Smooth muscle cell (in vitro differentiated cells): ENCODE results near the gene DUSP9. TPM values are rescaled to one million over a fixed set of nuclear protein-coding genes. Genes with fewer than 3 reads are reported as not detected.

Source experiments
- DNase-seq: peaks from one replicate; lab custom pipeline; 2025; ENCODE audit not compliant: unreplicated experiment; lab: John Stamatoyannopoulos, UW
- H2AFZ ChIP-seq: fragments of 200-600 bp; sonication (generic); 2 replicates; pipeline ENCODE4 v1.6.0; 2016; ENCODE audit warnings: antibody characterized with exemption, low read depth, mild to moderate bottlenecking
- H3F3A ChIP-seq: fragments of 200-600 bp; sonication (generic); 2 replicates; pipeline ENCODE4 v1.6.0; 2017; ENCODE audit warnings: antibody characterized with exemption, low read depth
- H3K27ac ChIP-seq: fragments of 200-600 bp; sonication (generic); 2 replicates; pipeline ENCODE4 v1.5.1; 2016; ENCODE audit warnings: low read depth, mild to moderate bottlenecking
- H3K27me3 ChIP-seq: fragments of 200-600 bp; sonication (generic); 2 replicates; pipeline ENCODE4 v1.6.1; 2016; ENCODE audit warnings: low read depth, mild to moderate bottlenecking
- H3K36me3 ChIP-seq: fragments of 200-600 bp; sonication (generic); 2 replicates; pipeline ENCODE4 v1.5.1; 2016; ENCODE audit warnings: low read depth
- H3K4me1 ChIP-seq: fragments of 200-600 bp; sonication (generic); 2 replicates; pipeline ENCODE4 v1.5.1; 2016; ENCODE audit warnings: low read depth
- H3K4me2 ChIP-seq: fragments of 200-600 bp; sonication (generic); 2 replicates; pipeline ENCODE4 v1.6.0; 2016; ENCODE audit warnings: mild to moderate bottlenecking
- H3K4me3 ChIP-seq: fragments of 200-600 bp; sonication (generic); 2 replicates; pipeline ENCODE4 v1.5.1; 2016; ENCODE audit warnings: mild to moderate bottlenecking
- H3K79me2 ChIP-seq: fragments of 200-600 bp; sonication (generic); 2 replicates; pipeline ENCODE4 v1.6.0; 2016; ENCODE audit warnings: low read depth, mild to moderate bottlenecking
- H3K9ac ChIP-seq: fragments of 200-600 bp; sonication (generic); 2 replicates; pipeline ENCODE4 v1.6.0; 2016; ENCODE audit warnings: low read depth
- H3K9me3 ChIP-seq: fragments of 200-600 bp; sonication (generic); replicated peaks from 2 replicates; pipeline ENCODE4 v1.5.1; 2016; ENCODE audit warnings: low read depth
- H4K20me1 ChIP-seq: fragments of 200-600 bp; sonication (generic); 2 replicates; pipeline ENCODE4 v1.6.0; 2016; ENCODE audit warnings: low read depth
- WGBS: methylation state at CpG from one replicate; pipeline ENCODE4 v1.1.7; 2016; ENCODE audit warnings: low lambda C conversion rate; 5-methylcytosine and 5-hydroxymethylcytosine counted together
- polyA plus RNA-seq: library from polyadenylated mRNA; unstranded; fragments of >200 nt; fragmentation: Nextera tagmentation; extraction: Ambion mirVana; gene quantifications from 2 replicates; pipeline ENCODE4 v1.2.1, GENCODE V29; 2016
- small RNA-seq: library from RNA; depleted of rRNA; stranded (forward); fragments of <200 nt; gene quantifications from one replicate; pipeline ENCODE3, GENCODE V24; 2014
- total RNA-seq: library from RNA; depleted of rRNA; stranded (reverse); fragments of >200 nt; gene quantifications from 2 replicates; pipeline ENCODE4 v1.2.3, GENCODE V29; 2014
- TF ChIP-seq, protein P1 (sequence below): fragments of 200-600 bp; sonication (generic); IDR thresholded peaks from 2 replicates; pipeline ENCODE4 v1.5.1; 2017; ENCODE audit warnings: borderline replicate concordance, mild to moderate bottlenecking, antibody characterized with exemption; ENCODE audit not compliant: insufficient read depth, poor library complexity, severe bottlenecking

The DUSP9 gene
- total and polyA plus RNA-seq, 2 experiments from 2014 or later: 3.0 to 11.3 TPM

DNA sequence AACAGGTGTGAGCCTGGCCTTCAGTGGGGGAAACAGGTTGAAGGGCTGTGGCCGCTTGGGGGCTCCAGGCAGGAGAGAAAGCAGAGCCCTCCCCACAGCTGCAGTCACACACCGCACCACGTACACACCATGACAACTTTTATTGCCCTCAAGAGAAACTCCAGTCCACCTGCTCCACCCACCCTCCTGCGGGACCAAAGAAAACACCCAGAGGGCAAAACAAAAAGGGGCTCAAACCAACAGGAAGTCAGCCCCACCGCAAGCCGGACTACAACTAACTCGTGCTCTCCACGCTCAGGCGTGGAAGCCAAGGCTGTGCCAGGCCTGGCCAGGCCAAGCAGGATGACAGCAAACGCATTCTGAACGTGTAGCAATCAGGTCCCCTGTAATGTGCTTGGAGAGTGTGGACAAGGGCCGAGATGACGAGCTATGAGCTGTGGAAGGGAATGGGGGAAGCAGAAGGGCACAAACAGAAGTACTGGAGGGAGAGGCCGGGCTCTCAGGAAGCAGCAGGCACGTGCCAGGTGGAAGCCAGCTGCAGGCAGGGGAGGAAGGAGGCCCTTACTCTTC lies 53.5 kb downstream of the DUSP9 start:
- H3K4me1 ChIP-seq: no peaks in the 10 kb centered on the region
- H3K9me3 ChIP-seq: no peaks in the 10 kb centered on the region
- no peaks in the 10 kb centered on the region for H3K27me3 ChIP-seq
- TF ChIP-seq, protein P1, sequence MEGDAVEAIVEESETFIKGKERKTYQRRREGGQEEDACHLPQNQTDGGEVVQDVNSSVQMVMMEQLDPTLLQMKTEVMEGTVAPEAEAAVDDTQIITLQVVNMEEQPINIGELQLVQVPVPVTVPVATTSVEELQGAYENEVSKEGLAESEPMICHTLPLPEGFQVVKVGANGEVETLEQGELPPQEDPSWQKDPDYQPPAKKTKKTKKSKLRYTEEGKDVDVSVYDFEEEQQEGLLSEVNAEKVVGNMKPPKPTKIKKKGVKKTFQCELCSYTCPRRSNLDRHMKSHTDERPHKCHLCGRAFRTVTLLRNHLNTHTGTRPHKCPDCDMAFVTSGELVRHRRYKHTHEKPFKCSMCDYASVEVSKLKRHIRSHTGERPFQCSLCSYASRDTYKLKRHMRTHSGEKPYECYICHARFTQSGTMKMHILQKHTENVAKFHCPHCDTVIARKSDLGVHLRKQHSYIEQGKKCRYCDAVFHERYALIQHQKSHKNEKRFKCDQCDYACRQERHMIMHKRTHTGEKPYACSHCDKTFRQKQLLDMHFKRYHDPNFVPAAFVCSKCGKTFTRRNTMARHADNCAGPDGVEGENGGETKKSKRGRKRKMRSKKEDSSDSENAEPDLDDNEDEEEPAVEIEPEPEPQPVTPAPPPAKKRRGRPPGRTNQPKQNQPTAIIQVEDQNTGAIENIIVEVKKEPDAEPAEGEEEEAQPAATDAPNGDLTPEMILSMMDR: no peak
- no peaks in the 10 kb centered on the region for H3K36me3 ChIP-seq
- H3F3A ChIP-seq: no peaks in the 10 kb centered on the region
- no peak for DNase-seq
- no peaks in the 10 kb centered on the region for H3K79me2 ChIP-seq
- H3K9ac ChIP-seq: no peak overlapping the region
- no peak overlapping the region for H2AFZ ChIP-seq
- no peak overlapping the region for H3K4me2 ChIP-seq
- no peak overlapping the region for H3K27ac ChIP-seq
- no peak overlapping the region for H3K4me3 ChIP-seq
- H4K20me1 ChIP-seq: no peaks in the 10 kb centered on the region
- WGBS: 78% methylated on average over 12 of the region's 15 CpGs

Small RNA genes lying within 50 kb of the gene (small RNA-seq; reads per million reads assigned to genes)
- not detected for gene RN7SL687P

Other genes with a start within 250 kb of the DUSP9 start
- gene PNMA6E, start 245.9 kb upstream of the DUSP9 start, total RNA-seq: not detected in 2 replicates
- not detected in 2 replicates for gene PNMA6E, start 245.9 kb upstream of the DUSP9 start, polyA plus RNA-seq
- gene ZFP92, start 235.7 kb upstream of the DUSP9 start, total RNA-seq: 1.3 and 1.5 TPM in 2 replicates
- 0.46 and 0.73 TPM in 2 replicates for gene ZFP92, start 235.7 kb upstream of the DUSP9 start, polyA plus RNA-seq
- 1.3 and 4.0 TPM in 2 replicates for gene TREX2, start 201.1 kb upstream of the DUSP9 start, total RNA-seq
- 0.41 and 2.5 TPM in 2 replicates for gene TREX2, start 201.1 kb upstream of the DUSP9 start, polyA plus RNA-seq
- 8.9 and 18.5 TPM in 2 replicates for gene HAUS7, start 176.6 kb upstream of the DUSP9 start, total RNA-seq
- 26.1 and 27.4 TPM in 2 replicates for gene HAUS7, start 176.6 kb upstream of the DUSP9 start, polyA plus RNA-seq
- gene BGN, start 152.2 kb upstream of the DUSP9 start, total RNA-seq: 262 and 298 TPM in 2 replicates
- gene BGN, start 152.2 kb upstream of the DUSP9 start, polyA plus RNA-seq: 387 and 621 TPM in 2 replicates
- gene ATP2B3, start 129.6 kb upstream of the DUSP9 start, total RNA-seq: 0.22 TPM in 2 replicates
- gene ATP2B3, start 129.6 kb upstream of the DUSP9 start, polyA plus RNA-seq: 0.05 and 0.31 TPM in 2 replicates
- gene CCNQ, start 48.1 kb upstream of the DUSP9 start, total RNA-seq: 9.4 and 17.9 TPM in 2 replicates
- 23.0 and 27.3 TPM in 2 replicates for gene CCNQ, start 48.1 kb upstream of the DUSP9 start, polyA plus RNA-seq
- 4.0 and 6.4 TPM in 2 replicates for gene PNCK, start 26.6 kb downstream of the DUSP9 start, total RNA-seq
- 2.8 and 9.2 TPM in 2 replicates for gene PNCK, start 26.6 kb downstream of the DUSP9 start, polyA plus RNA-seq
- gene SLC6A8, start 40.7 kb downstream of the DUSP9 start, total RNA-seq: 42.6 and 45.2 TPM in 2 replicates
- gene SLC6A8, start 40.7 kb downstream of the DUSP9 start, polyA plus RNA-seq: 98.1 and 128 TPM in 2 replicates
- gene BCAP31, start 77.2 kb downstream of the DUSP9 start, total RNA-seq: 128 and 139 TPM in 2 replicates
- 207 and 260 TPM in 2 replicates for gene BCAP31, start 77.2 kb downstream of the DUSP9 start, polyA plus RNA-seq
- gene ABCD1, start 77.7 kb downstream of the DUSP9 start, total RNA-seq: 6.2 and 7.1 TPM in 2 replicates
- gene ABCD1, start 77.7 kb downstream of the DUSP9 start, polyA plus RNA-seq: 9.4 and 10.9 TPM in 2 replicates
- gene PLXNB3, start 117.0 kb downstream of the DUSP9 start, total RNA-seq: 0.58 and 0.67 TPM in 2 replicates
- 3.9 and 7.8 TPM in 2 replicates for gene PLXNB3, start 117.0 kb downstream of the DUSP9 start, polyA plus RNA-seq
- gene SRPK3, start 133.8 kb downstream of the DUSP9 start, total RNA-seq: not detected in 2 replicates
- 0.05 and 1.5 TPM in 2 replicates for gene SRPK3, start 133.8 kb downstream of the DUSP9 start, polyA plus RNA-seq
- 63.3 and 86.0 TPM in 2 replicates for gene IDH3G, start 147.2 kb downstream of the DUSP9 start, total RNA-seq
- 88.9 and 89.7 TPM in 2 replicates for gene IDH3G, start 147.2 kb downstream of the DUSP9 start, polyA plus RNA-seq
- 397 and 443 TPM in 2 replicates for gene SSR4, start 147.5 kb downstream of the DUSP9 start, total RNA-seq
- gene SSR4, start 147.5 kb downstream of the DUSP9 start, polyA plus RNA-seq: 663 and 677 TPM in 2 replicates
- 2.3 and 3.1 TPM in 2 replicates for gene PDZD4, start 183.3 kb downstream of the DUSP9 start, total RNA-seq
- 2.3 and 2.9 TPM in 2 replicates for gene PDZD4, start 183.3 kb downstream of the DUSP9 start, polyA plus RNA-seq
- gene L1CAM, start 239.0 kb downstream of the DUSP9 start, total RNA-seq: 27.2 and 38.6 TPM in 2 replicates
- gene L1CAM, start 239.0 kb downstream of the DUSP9 start, polyA plus RNA-seq: 61.1 and 68.7 TPM in 2 replicates